Esophagus (tissue), 2 donors: Measurements from ENCODE around the gene CHD6. TPM values are rescaled to one million over a fixed set of nuclear protein-coding genes. Genes with fewer than 3 reads are reported as not detected.

Source experiments
- H3K27ac ChIP-seq, 2 donors: one replicate each; pipeline ENCODE4 v1.5.1; 2013; ENCODE audit warnings: low read depth in 2 of 2, mild to moderate bottlenecking in 2 of 2, inconsistent platforms in 1 of 2, low read length in 1 of 2, moderate library complexity in 1 of 2
- H3K27me3 ChIP-seq, 2 donors: one replicate each; pipeline ENCODE4 v1.6.1; 2013; ENCODE audit warnings: low read length in 2 of 2, control low read depth in 1 of 2, mild to moderate bottlenecking in 1 of 2; ENCODE audit not compliant: insufficient read depth in 2 of 2, control insufficient read depth in 1 of 2
- H3K36me3 ChIP-seq, 2 donors: one replicate each; pipeline ENCODE4 v1.6.1; 2013; ENCODE audit warnings: low read length in 1 of 2; ENCODE audit not compliant: control insufficient read depth in 2 of 2, insufficient read depth in 2 of 2
- H3K4me1 ChIP-seq, 2 donors: one replicate each; pipeline ENCODE4 v1.6.1; 2013; ENCODE audit warnings: low read length in 1 of 2; ENCODE audit not compliant: control insufficient read depth in 2 of 2, insufficient read depth in 2 of 2
- H3K4me3 ChIP-seq, 2 donors: one replicate each; pipeline ENCODE4 v1.5.1; 2013; ENCODE audit warnings: low read length in 2 of 2, mild to moderate bottlenecking in 2 of 2, low read depth in 1 of 2, moderate library complexity in 1 of 2
- H3K9me3 ChIP-seq, 2 donors: one replicate each; pipeline ENCODE4 v1.6.1; 2013; ENCODE audit warnings: mild to moderate bottlenecking in 2 of 2, low read depth in 1 of 2, low read length in 1 of 2, moderate library complexity in 1 of 2; ENCODE audit not compliant: control insufficient read depth in 2 of 2, insufficient read depth in 1 of 2
- WGBS, 2 donors: extraction: QIAGEN DNeasy Blood & Tissue Kit; methylation state at CpG; one replicate each; pipeline ENCODE4 v1.1.7; 2013; 5-methylcytosine and 5-hydroxymethylcytosine counted together
- polyA plus RNA-seq, 2 donors: library from polyadenylated mRNA; stranded (reverse); fragments of 200-250 nt; gene quantifications; one replicate each; pipeline ENCODE4 v1.2.3, GENCODE V29; 2013
- donor health status: healthy with polysubstance abuse.
- donor health status: Bipolar disorder and iron deficiency.

The CHD6 gene
- polyA plus RNA-seq, 2 donors: 4.4 to 9.2 TPM

- no peak overlapping the region for H3K27ac ChIP-seq
- H3K9me3 ChIP-seq: no peaks in the 10 kb centered on the region
- no peaks in the 10 kb centered on the region for H3K4me1 ChIP-seq
- 50 to 59% methylated on average over 1 of the region's 1 CpG for WGBS, 2 donors
- no peaks in the 10 kb centered on the region for H3K36me3 ChIP-seq
- H3K4me3 ChIP-seq: no peak overlapping the region
- no peaks in the 10 kb centered on the region for H3K27me3 ChIP-seq
Measured at GRCh38 chr20:41615110-41615509, 3.1 kb downstream of the CHD6 start.

DNA sequence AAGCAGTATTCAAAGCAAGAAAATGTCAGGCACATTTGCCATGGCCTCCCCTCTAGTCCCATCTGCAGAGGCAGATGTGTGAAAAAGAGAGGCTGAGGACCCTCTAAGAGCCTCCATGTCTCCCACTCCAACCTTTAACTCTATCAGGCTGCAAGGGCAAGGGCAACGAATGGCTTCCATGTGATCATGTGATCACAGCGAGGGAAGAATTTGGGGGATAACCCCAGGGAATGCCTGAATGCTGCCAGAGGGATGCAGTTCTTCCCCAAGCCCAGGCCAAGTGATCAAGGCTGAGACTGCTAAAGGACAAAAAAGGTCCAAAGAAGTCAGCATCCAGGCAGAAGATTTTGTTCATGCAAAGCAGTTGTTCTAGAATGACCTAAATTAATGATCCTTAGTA is 4.9 kb downstream of the CHD6 start:
- H3K27ac ChIP-seq: no peak overlapping the region
- H3K9me3 ChIP-seq: no peaks in the 10 kb centered on the region
- H3K36me3 ChIP-seq: no peaks in the 10 kb centered on the region
- no peak overlapping the region for H3K4me3 ChIP-seq
- H3K27me3 ChIP-seq: no peaks in the 10 kb centered on the region
- WGBS, 2 donors: 74 to 81% methylated on average over 2 of the region's 2 CpGs
- H3K4me1 ChIP-seq: no peaks in the 10 kb centered on the region

DNA sequence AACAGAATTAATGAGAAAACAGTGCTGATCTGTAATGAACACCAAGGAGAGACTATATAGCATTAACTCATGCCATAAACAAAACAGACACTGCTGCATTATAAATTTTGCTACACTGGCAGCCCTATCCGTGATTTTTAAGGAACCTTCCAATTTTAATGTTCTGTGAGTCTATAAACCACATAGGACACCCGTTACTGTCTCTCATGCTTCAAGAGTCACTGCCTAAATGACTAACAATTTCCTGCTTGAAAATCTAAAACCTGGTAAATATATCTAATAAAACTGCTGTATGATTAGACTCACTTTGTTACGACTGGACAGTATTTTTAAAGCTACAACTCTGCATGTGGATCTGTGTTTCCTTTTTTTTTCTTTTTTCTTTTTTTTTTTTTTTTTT is 8.7 kb downstream of the CHD6 start:
- H3K27me3 ChIP-seq: no peaks in the 10 kb centered on the region
- no peak overlapping the region for H3K4me3 ChIP-seq
- no peak overlapping the region for H3K27ac ChIP-seq
- WGBS, 2 donors: 74 to 80% methylated on average over 3 of the region's 3 CpGs
- H3K9me3 ChIP-seq: no peaks in the 10 kb centered on the region
- no peaks in the 10 kb centered on the region for H3K36me3 ChIP-seq
- no peaks in the 10 kb centered on the region for H3K4me1 ChIP-seq

DNA sequence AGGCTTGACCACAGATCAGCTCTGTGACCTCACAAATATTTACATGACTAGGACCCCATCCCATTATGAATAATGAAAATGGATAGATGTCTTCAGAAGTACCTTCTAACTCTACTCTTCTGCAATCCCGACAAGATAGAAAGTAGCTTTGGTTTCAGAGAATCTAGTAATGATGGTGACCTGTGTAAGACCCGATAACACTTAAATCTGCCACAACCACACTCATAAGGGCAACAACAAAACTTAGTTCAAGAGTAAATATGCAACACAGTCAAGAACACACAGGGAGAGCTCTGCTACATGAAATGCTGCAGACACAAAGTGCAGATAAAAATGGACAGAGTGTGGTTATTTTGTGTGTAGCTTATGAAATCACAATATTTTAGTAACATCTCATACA is 9.6 kb downstream of the CHD6 start:
- Histone ChIP-seq H3K27ac (no peak overlapping the region), H3K9me3 (no peaks in the 10 kb centered on the region), H3K27me3 (no peaks in the 10 kb centered on the region), H3K4me3 (no peak overlapping the region), H3K4me1 (no peaks in the 10 kb centered on the region), H3K36me3 (no peaks in the 10 kb centered on the region)
- WGBS, 2 donors: 83 to 85% methylated on average over 2 of the region's 2 CpGs

DNA sequence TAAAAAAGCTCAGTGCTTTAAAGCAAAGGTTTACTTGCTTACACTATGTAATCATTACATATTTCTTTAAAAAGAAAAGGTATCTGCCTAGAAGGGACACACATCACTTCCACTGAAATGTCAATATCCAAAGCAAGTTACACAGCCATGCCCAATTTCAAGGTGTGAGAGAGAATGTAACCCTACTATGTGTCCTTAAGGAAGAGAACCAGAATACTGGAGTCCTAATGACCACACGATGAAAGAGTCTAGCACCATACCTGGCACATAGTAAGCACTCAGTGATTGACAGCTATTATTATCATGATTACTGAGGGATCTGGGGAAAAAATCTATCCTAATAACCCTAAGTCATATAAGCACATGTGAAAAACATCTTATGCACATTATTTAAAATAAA is 10.4 kb downstream of the CHD6 start:
- H3K36me3 ChIP-seq: no peaks in the 10 kb centered on the region
- H3K4me1 ChIP-seq: no peaks in the 10 kb centered on the region
- H3K27me3 ChIP-seq: no peaks in the 10 kb centered on the region
- no peak overlapping the region for H3K27ac ChIP-seq
- H3K4me3 ChIP-seq: no peak overlapping the region
- H3K9me3 ChIP-seq: no peaks in the 10 kb centered on the region
- WGBS, 2 donors: 88 to 93% methylated on average over 1 of the region's 1 CpG

DNA sequence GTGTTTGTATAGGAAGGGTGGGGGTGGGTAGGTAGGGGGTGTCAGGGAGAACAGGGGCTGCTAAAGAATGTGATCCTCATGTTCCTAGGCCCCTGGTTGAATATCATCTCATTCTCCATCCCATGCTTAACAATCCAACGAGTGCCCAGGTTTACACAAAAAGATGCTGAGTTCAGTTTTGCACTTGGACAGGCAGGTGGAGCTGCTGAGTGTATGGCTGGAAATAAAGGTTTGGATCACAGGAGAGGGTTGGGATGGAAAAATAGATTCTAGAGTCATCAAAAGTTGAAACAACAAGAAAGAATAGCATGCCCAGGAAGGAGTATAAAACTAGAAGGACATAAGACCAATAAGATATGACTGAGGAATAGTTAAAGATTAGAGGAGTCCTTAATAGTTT is 14.2 kb downstream of the CHD6 start:
- H3K4me1 ChIP-seq: no peaks in the 10 kb centered on the region
- no peak overlapping the region for H3K27ac ChIP-seq
- WGBS, 2 donors: 71 to 80% methylated on average over 1 of the region's 1 CpG
- H3K4me3 ChIP-seq: no peak overlapping the region
- H3K27me3 ChIP-seq: no peaks in the 10 kb centered on the region
- peaks cover 3% of the 10 kb centered on the region in 2 donors for H3K9me3 ChIP-seq
- no peaks in the 10 kb centered on the region for H3K36me3 ChIP-seq

DNA sequence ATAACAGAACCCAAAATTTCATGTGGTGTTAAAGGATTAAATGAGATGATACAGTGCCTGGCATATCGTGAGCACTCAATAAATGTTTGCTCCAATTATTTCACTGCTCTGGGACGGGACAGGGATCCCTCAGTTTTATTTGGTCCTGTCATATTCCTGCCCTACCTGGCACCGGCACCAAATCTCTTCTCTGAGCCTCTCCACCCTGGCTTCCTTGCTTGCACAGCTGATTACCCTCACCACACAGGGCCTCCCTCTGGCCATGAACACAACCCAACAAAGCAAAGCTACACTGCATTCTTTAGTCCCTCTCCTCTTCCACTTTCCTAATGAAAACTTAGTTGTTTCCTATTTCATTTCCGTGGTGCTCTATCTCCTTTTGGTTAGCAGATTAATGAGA is 16.4 kb downstream of the CHD6 start:
- no peaks in the 10 kb centered on the region for H3K4me1 ChIP-seq
- H3K36me3 ChIP-seq: no peaks in the 10 kb centered on the region
- H3K27me3 ChIP-seq: no peaks in the 10 kb centered on the region
- WGBS, 2 donors: 93 to 94% methylated on average over 4 of the region's 4 CpGs
- no peak overlapping the region for H3K4me3 ChIP-seq
- H3K27ac ChIP-seq: no peak overlapping the region
- H3K9me3 ChIP-seq: peaks cover 6 to 9% of the 10 kb centered on the region in 2 donors

DNA sequence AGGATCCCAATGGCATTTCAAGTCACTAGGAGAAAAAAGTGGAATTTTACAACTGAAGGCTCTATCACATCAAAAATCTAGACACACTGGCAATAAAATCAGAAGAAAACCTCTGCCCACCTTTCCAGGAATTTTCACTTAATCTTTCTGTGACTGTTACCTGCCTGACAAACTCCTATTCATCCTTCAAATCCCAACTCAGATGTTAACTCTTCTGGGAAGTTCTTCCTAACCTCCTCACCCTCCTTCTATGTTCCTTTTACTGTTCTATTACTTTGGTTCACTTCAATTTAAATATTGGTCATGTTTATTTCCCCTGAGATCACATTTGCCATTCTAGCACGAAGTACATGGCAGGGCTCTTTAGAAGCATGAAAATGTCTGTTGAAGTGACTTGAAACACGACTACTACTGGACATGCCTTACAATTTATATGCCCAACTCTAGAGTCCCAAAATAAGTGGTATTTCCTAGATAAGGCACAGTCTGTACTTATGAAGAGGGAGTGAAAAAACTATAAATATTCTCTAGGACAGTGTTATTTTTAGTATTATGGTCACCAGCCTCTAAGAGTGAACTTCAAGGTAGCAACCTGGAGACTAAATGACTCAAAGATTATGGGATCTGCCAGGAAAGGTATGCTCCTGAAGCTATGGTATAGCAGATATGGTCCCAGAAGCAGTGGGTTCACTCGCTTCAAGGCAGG is 17.1 kb downstream of the CHD6 start:
- no peaks in the 10 kb centered on the region for H3K27me3 ChIP-seq
- H3K4me3 ChIP-seq: no peak overlapping the region
- H3K36me3 ChIP-seq: no peaks in the 10 kb centered on the region
- peaks cover 6 to 9% of the 10 kb centered on the region in 2 donors for H3K9me3 ChIP-seq
- H3K27ac ChIP-seq: no peak overlapping the region
- WGBS, 2 donors: 92 to 97% methylated on average over 3 of the region's 3 CpGs
- H3K4me1 ChIP-seq: no peaks in the 10 kb centered on the region

DNA sequence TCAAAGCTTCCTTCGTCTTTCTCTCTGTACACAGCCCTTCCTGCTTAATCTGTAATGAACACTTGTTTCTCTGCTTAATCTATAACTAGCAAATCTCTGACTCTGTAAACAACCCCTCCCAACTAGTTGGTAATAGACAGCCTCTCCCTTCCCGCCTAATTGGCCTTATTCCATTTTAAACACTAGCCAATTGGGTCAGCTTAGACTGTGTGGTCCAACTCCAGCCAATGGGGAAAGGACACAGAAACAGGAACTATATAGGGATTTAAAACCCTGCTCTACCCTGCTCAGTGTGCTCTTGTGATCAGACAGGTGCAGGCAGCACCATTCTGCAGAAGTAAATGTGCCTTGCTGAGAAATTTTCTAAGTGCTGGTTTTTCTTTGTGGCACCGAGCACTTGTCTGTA is 18.5 kb downstream of the CHD6 start:
- H3K4me1 ChIP-seq: no peaks in the 10 kb centered on the region
- peaks cover 6 to 18% of the 10 kb centered on the region in 2 donors for H3K9me3 ChIP-seq
- no peak overlapping the region for H3K27ac ChIP-seq
- no peaks in the 10 kb centered on the region for H3K36me3 ChIP-seq
- H3K4me3 ChIP-seq: no peak overlapping the region
- 73 to 91% methylated on average over 3 of the region's 3 CpGs for WGBS, 2 donors
- no peaks in the 10 kb centered on the region for H3K27me3 ChIP-seq

DNA sequence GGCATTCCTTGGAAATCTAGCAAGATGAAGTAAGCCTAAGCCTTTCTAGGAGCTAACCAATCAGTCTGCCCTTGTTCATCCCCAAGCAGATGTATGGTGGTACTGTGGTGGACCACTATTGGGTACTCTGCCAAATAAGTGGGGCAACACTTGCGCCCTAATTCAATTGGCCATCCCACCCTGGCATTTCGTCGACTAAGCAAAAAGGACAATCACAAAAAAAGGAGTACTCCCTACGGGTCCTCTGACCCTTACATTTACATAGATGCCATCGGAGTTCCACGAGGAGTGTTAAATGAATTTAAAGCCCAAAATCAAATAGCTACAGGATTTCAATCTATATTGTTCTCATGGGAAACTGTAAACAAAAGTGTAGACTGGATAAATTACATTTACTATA is 19.5 kb downstream of the CHD6 start:
- Histone ChIP-seq H3K4me1 (no peaks in the 10 kb centered on the region), H3K9me3 (peaks cover 6 to 20% of the 10 kb centered on the region in 2 donors)
- WGBS, 2 donors: 98 to 99% methylated on average over 6 of the region's 6 CpGs

More for the DNA sequence above, 19.5 kb downstream of the CHD6 start:
- H3K36me3 ChIP-seq: no peaks in the 10 kb centered on the region
- H3K27ac ChIP-seq: no peak overlapping the region
- H3K27me3 ChIP-seq: no peaks in the 10 kb centered on the region
- no peak overlapping the region for H3K4me3 ChIP-seq
